ENCODE data around the gene LYPD6. TPM values are rescaled to one million over a fixed set of nuclear protein-coding genes. Genes with fewer than 3 reads are reported as not detected.

Gene LYPD6
- total and polyA plus RNA-seq, 2 donors (not counting 3 experiments of a cell fraction or from before 2014, with no cell fraction given): 3.0 to 4.0 TPM

DNA sequence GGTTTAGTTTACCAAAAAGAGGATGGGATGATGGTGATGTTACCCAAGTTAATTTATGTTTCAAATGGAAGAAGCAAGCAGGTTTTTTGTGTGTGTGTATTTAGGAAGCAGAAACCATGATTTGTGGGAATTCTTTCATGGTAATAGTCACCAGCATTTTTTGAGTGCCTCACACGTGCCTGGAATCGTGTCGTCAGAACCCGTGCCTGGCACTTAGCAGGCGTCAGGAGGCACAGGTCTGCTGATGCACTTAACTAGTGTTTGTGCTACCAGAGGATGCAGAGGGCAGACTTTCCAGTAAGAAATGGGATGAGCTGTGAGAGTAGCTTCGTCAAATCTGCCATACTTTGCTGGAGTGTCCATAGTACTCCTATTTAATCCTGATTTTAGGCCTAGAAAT lies 41.1 kb downstream of the LYPD6 start:
- FAIRE-seq (no peak), DNase-seq (ENCODE audit: low read depth, low spot score) (no peak)
- H3K4me2 ChIP-seq (ENCODE audit: insufficient read depth, low read length): no peak overlapping the region
- no peaks in the 10 kb centered on the region for H3K9me3 ChIP-seq (replicated peaks; ENCODE audit: control insufficient read depth, insufficient read depth, low read length)
- intact Hi-C loops (cut with micrococcal nuclease) (no loop called here), dilution Hi-C loops (cut with MboI; ENCODE audit: extremely low pct_ligation_motif_present, low sequenced_read_pairs) (no loop called here)
- H3K27ac ChIP-seq (ENCODE audit: insufficient read depth, low read depth, low read length): no peak overlapping the region
- peaks cover 7% of the 10 kb centered on the region for H3K4me1 ChIP-seq (ENCODE audit: control insufficient read depth, extremely low read depth, insufficient read depth, low read length)
- H3K9ac ChIP-seq (replicated peaks; ENCODE audit: extremely low read depth, insufficient read depth, low read length): no peak overlapping the region
- H3K9me1 ChIP-seq (replicated peaks; ENCODE audit: control insufficient read depth, extremely low read depth, insufficient read depth, low read length): no peaks in the 10 kb centered on the region
- H3K27me3 ChIP-seq (ENCODE audit: control insufficient read depth in 2 of 2, insufficient read depth in 2 of 2, low read length in 2 of 2): no peaks in the 10 kb centered on the region
- POLR2A ChIA-PET: no interaction called here
- H2AFZ ChIP-seq (ENCODE audit: low read depth, low read length): no peak overlapping the region
- H3K4me3 ChIP-seq (replicated peaks in 1 of 3; ENCODE audit: insufficient read depth in 1 of 3, low read depth in 1 of 3, low read length in 3 of 3): no peak overlapping the region
- TF ChIP-seq FOS (IDR thresholded peaks at IDR 0.05; ENCODE audit: borderline replicate concordance, insufficient read depth, low read length) (no peak), GATA2 (IDR thresholded peaks at IDR 0.05; ENCODE audit: insufficient read depth, insufficient read length, low read depth, low read length) (no peak), EZH2 (IDR thresholded peaks at IDR 0.05; ENCODE audit: borderline replicate concordance, low read depth, low read length, severe bottlenecking) (no peak), MAX (IDR thresholded peaks at IDR 0.05; ENCODE audit: insufficient read depth, insufficient read length) (no peak), POLR2AphosphoS5 (IDR thresholded peaks at IDR 0.05; ENCODE audit: insufficient read depth, low read depth, low read length) (no peak), MYC (IDR thresholded peaks at IDR 0.05; ENCODE audit: low read depth, low read length) (no peak), POLR2A (IDR thresholded peaks at IDR 0.05; ENCODE audit: low read depth, low read length) (no peak), JUN (IDR thresholded peaks at IDR 0.05; ENCODE audit: borderline replicate concordance, insufficient read depth, insufficient read length, low read depth) (no peak)
- TF ChIP-seq, protein P1, sequence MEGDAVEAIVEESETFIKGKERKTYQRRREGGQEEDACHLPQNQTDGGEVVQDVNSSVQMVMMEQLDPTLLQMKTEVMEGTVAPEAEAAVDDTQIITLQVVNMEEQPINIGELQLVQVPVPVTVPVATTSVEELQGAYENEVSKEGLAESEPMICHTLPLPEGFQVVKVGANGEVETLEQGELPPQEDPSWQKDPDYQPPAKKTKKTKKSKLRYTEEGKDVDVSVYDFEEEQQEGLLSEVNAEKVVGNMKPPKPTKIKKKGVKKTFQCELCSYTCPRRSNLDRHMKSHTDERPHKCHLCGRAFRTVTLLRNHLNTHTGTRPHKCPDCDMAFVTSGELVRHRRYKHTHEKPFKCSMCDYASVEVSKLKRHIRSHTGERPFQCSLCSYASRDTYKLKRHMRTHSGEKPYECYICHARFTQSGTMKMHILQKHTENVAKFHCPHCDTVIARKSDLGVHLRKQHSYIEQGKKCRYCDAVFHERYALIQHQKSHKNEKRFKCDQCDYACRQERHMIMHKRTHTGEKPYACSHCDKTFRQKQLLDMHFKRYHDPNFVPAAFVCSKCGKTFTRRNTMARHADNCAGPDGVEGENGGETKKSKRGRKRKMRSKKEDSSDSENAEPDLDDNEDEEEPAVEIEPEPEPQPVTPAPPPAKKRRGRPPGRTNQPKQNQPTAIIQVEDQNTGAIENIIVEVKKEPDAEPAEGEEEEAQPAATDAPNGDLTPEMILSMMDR (IDR thresholded peaks at IDR 0.05; ENCODE audit: extremely low read depth in 1 of 2, insufficient read depth in 1 of 2, low read depth in 1 of 2, low read length in 2 of 2): no peak
- H3K79me2 ChIP-seq (ENCODE audit: control insufficient read depth, insufficient read depth, low read length): no peaks in the 10 kb centered on the region
- no peaks in the 10 kb centered on the region for H3K36me3 ChIP-seq (ENCODE audit: control insufficient read depth in 2 of 2, extremely low read depth in 1 of 2, insufficient read depth in 2 of 2, low read length in 2 of 2)
- no TSS peak for BruUV-seq (replicated peaks)
- CTCF ChIA-PET: no interaction called here
- no peaks in the 10 kb centered on the region for H4K20me1 ChIP-seq (replicated peaks; ENCODE audit: control insufficient read depth, extremely low read depth, insufficient read depth, low read length)

Data from endothelial cell of umbilical vein (primary cell).